HPDE6-E6E7 (cell line): ENCODE measurements around the gene USP15.
"Not testable (repeated sequence)": the region's sequence is repeated elsewhere in the genome, so short reads cannot be mapped to it uniquely, and the experiment has no call there.

Experiments
- DNase-seq: peaks from one replicate; pipeline ENCODE4 v3.0.0; 2011; ENCODE audit warnings: missing footprints; ENCODE audit errors: extremely low spot score

USP15 gene

GRCh38 chr12:62368430-62369223 is 108.4 kb downstream of the USP15 start:
- not testable (repeated sequence) for DNase-seq

DNA sequence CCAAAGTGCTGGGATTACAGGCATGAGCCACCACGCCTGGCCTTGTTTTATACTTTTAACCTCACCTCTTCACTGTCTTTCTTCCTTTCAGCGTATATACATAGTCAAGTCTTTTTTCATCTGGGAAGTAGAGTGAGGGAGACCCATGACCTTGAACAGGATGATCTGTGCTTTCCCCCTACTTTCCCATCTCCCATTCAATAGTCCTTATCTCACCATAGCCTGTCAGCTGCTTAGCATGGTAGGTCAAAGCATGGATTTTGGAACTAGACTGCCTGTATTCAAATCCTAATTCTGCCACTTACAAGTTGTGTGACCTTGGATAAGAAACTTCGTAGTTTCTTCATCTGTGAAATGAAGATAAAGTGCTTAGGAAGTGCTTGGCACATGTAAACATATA is 110.0 kb downstream of the USP15 start:
- DNase-seq: no peak

DNA sequence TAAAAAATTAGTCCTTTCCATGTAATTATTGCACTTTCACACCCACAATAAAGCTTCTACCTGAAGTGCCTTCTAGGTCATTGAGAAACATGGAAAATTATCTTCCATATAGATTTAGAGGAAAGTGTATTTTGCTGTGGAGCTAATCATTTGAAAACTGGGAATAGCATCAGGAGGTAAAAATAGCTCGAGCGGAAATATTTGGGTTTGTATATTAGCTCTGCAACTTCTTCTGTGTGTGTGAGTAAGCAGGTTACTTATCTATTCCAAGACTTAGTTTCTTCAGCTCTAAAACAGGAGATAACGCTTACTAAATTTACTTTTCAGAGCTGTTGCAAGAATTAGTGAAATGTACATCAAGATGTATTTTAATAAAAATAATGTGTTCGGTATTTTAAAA is 111.5 kb downstream of the USP15 start:
- no peak for DNase-seq

DNA sequence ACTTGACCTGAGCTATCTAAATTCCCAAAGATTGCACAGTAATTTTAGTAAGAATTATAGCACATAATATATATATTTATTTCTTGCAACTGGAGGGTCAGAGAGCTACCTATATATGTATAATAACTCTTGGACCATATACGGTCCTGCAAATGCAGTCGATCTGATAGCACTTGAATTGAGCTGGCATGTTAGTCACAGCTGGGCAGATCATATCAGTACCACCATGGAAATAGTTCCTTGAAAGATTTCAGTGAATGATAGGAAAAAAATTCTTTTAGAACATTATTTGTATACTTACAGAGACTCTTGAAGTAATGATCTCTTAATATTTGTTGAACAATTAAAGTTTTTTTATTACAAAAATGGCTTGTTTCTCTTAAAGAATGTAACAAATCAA is 111.9 kb downstream of the USP15 start:
- no peak for DNase-seq

DNA sequence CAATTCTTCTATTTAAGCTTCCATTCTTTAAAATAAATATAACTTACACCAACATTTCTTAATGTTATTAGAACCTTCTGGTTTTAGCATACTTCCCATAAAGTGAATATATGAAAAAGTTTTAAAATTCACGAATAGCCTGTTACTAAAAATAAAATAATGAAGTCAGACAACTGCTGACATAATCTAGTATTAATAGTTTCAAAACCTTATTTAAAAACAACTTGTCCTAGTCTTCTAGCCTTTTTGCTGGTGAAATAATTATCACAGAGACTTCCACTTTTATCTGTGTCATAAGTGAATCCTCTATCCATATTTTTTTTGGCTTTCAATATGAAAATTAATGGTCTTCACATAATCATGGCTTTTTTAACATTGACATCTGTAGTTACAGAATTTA is 112.6 kb downstream of the USP15 start:
- DNase-seq: no peak

DNA sequence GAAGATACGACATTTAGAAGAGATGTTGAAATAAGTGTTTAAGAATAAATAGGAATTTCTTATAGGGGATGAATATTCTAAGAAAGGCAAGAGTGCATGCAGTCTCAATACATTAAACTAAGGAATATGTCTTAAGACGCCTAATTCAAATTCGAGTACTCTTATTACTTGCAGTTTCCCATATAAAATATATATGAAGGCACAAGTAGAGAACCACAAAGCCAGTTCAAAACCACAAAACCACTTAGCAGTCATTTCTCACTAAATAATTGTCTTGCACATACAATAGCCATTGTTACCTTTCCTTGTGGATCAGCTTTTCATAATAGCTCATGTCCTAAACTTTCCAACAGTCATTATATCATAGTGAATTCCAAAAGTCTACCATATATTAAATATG is 115.4 kb downstream of the USP15 start:
- DNase-seq: no peak

DNA sequence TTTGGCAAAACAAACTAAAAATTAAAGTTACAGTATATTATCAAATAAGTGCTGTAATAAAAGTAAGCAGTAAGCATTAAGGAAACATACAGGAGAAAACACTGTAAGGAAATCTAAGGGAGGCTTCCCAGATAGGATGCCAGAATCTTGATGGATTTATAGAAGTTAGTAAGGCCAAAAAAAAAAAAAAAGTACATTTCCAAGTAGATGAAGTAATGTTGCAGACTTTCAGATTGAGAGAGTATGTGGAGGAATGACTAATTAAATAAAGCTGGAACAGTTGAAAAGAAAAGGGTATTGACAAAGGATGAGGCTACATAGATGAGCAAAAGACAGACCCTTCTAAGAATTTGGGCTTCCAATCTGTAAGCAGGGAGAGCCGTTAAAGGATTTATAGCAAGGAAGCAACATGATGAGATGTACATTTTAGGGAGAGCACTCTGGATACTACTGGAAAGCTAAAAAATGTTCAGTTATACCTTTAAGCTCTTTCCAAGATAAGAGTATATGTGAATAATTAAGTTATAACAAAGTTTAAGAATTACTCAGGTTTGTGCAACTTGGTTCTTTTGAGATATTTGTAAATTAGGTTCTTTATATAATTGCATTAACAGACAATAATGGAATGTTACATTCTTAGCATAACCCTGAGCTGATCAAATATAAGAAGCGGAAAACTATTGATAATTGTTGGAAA is 119.0 kb downstream of the USP15 start:
- no peak for DNase-seq

- DNase-seq: no peak
These were observed 119.5 kb downstream of the USP15 start for GRCh38 chr12:62379723-62380045.

DNA sequence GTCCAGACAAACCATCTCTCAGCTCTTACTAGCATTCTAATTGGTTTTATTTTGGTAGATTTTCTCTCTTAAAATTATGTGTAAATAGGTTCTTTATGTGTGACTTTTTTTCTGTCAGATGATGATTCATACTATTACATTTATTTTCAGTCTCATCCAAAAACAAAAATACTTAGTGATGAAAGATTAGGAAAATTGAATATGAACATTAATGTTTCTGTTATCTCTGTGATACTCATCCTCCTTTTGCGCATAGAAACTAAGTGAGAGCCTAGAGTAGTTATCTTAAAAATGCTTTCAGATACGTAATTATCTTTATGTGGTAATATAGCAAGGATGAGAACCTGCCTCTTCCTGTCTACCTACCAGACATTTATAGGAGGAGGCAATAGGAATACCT is 122.3 kb downstream of the USP15 start:
- no peak for DNase-seq

DNA sequence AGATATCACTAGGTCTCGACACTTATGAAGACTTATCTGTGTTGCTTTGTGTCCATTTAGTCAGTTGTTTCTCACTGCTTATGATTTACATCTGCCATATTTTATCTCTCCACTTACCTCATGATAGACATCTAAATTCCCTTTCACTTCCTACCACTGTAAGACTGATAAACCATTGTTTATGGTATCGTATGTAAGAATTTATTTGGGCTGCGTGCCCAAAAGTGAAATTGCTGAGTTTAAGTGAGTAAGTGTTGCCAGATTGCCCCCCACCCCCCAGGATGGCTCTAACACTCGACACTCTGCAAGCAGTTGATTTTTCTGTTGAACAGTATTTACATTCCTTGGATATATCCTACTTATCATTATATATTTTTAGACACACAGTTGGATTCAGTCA is 136.5 kb downstream of the USP15 start:
- DNase-seq: no peak

DNA sequence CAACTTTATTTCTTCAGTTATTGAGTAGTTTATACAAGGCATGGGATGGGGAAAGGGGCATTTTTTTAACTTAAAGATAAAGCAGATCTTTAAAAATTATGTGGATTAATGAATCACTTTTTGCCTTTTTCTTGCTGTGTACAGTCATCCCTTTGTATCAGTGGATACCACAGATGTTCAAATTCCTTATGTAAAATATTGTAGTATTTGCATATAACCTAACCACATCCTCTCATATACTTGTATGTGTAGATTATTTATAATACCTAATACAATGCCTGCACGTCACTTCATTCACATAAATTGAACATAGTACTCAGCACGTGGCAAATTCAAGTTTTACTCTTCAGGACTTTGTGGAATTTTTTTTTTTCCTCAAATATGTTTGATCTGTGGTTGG is 139.9 kb downstream of the USP15 start:
- DNase-seq: no peak

GRCh38 chr12:62401631-62402030 is 141.4 kb downstream of the USP15 start:
- DNase-seq: no peak

- no peak for DNase-seq
These were observed 142.8 kb downstream of the USP15 start for GRCh38 chr12:62403031-62403430.

DNA sequence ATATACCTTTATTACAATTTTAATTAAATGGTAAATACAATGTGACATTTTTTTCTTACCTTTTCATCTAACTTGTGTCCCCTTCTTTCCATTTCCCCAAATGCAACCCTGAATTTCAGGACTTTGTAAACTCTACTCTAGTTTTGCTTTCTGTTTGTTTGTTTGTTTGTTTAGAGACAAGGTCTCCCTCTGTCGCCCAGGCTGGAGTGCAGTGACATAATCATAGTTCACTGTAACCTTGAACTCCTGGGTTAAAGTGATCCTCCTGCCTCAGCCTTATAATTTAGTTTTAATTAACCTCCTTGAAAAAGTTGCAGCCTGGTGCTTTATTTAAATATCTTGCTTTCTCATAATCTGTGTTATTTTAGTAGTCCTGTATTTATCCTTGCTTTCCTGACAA is 147.4 kb downstream of the USP15 start:
- no peak for DNase-seq

DNA sequence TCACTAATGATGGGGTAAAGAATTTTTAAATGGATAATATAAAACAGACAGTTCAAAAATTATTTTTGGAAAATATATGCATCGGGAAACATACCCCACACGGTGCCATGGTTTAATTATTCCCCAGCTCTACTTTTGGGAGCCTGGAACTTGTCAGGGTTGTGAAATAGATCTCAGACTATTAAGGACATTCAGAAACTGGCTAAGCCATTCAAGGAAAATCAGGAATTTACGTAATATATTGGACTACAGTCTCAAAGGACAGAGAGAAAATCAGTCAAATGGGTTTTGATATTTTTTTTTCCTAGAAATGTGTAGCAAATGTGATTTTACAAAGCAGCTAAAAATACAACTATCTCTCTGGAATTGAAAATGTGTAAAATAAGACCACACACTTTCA is 148.9 kb downstream of the USP15 start:
- no peak for DNase-seq

DNA sequence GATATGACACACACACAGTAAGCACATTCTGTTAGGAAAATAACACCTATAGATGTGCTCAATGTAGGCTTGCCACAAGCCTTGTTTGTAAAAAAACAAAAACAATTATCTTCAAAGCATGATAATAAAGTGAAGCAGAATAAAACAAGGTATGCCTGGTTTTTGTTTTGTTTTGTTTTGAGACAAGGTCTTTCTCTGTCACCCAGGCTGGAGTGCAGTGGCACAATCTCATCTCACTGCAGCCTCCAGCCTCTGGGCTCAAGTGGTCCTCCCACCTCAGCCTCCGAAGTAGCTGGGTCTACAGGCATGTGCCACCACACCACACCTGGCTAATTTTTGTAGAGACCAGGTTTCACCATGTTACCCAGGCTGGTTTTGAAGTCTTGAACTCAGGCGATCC is 154.0 kb downstream of the USP15 start:
- DNase-seq: no peak

DNA sequence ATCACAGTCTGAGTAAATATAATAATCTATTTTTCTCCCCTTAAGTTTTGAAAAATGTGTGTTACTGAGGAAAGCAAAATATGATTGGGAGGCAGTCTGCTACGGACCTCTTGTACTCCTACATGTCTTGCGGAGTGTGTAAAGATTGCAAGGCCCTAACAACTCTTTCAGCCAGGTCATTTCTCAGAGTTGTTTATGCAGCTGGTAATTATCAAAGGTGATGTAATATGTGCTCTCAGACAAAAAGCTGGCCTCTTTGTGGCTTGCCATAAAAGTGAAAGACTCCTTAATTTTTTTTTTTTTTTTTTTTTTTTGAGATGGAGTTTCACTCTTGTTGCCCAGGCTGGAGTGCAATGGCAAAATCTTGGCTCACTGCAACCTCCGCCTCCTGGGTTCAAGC is 165.9 kb downstream of the USP15 start:
- no peak for DNase-seq

DNA sequence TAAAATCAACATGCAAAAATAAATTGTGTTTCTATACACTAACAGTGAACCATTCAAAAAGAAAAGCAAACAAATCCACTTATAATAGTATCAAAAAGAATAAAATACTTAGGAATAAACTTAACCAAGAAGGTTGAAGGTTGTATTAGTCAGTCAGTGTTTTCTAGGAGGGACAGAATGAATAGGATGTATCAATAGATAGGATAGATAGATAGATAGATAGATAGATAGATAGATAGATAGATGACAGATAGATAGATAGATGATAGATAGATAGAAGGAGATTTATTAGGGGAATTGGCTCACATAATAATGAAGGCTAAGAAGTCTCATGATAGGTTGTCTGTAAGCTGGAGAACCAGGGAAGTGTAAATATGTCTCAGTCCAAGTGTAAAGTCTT is 169.3 kb downstream of the USP15 start:
- no peak for DNase-seq

DNA sequence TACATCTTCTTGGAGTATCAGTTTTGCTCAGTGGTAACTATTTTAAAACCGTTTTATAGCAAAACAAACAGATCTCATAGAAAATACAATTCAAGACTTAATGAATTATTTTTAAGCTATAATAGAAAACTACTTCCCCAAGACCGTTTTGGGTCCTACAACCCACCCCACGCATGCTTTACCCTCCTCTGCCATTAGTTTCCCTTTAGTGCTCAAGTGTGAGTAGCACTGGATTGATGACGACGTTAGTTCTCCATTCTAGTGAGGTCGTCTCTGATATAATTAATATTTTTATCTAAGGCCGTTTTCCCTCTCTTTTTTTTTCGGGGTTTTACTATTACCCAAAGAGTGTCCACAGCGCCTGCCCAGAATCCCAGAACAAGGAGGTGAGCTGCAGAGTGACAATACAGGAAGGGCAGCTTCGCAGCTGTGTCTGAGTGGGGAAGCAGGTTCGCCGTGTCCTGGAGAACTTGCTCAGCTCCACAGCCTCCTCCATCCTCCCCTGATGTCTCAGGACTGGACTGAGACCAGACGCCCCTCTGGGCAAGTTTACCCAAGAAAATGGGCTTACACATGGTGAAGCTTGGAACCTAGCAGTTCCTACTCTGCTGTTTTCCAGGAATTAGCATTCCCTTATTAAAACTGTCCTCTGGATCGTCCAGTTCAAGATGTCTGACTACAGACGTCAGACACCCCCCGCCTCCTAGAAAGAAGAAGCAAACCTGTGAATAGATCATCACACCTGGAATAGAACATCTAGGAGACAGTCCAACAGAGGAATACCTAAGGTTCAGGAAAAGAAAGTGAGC is 174.5 kb downstream of the USP15 start:
- peak; percentile 3 for DNase-seq

GRCh38 chr12:62435303-62436163 is 175.3 kb downstream of the USP15 start:
- peak; percentile 33 for DNase-seq

GRCh38 chr12:62436164-62436503 is 175.9 kb downstream of the USP15 start:
- DNase-seq: no peak

DNA sequence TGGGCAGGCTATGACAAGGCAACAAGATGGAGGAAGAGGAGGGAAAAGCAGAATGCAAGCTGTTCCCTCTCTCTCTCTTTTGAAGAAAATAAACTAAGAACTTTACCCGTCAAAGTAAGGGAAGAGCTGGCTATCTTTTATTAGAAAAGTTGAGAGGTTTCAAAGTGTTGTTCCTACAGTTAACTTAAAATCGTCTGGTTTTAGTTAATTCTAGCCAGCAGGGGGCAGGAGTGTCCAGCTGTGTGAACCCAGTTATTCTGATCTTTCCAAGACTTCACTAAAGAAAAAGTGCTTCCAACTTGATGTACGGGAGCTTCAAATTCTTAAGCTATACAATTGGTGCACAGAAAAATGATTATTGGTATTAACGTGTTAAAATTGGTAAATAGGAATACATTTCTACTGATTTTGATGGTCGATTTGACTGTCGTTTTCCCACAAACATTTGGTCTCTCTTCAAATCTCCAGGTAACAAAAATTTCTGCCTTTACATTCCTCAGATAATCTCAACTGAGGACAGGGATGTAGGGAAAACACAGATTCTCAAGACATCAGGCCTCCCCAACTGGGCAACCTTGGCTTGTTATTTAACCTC is 178.0 kb downstream of the USP15 start:
- DNase-seq: peak; percentile 12
